ENCODE measurements around the gene ZNF24.
A peak's percentile ranks its signal among the peaks of the same experiment; 100 is the strongest.

ZNF24 gene

DNA sequence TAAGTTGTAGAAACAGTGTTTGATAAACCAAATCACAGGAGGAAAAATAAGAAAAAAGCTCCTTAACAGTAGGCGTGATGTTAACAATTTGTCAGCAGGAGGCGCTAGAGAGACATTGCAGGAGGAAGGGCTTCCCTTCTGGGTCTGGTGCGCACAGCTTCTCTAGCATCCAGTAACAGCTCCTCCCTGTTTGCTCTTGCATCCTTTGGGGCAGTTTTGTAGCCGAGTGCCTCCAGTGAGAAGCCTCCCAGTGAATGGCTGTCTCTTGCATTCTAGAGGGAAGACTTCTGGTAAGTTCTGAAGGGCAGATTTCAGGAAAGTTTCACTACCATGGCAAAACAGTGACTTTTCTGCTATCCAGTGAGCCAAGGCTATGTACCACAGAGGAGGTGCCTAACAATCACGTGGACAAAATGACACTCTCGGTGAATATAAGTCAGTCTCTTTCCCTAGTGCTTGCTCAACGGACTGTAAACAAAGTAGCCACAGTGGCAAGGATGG is 42.4 kb upstream of the ZNF24 start:
- no peak overlapping the region for H3K4me3 ChIP-seq (ENCODE audit: low read length)

DNA sequence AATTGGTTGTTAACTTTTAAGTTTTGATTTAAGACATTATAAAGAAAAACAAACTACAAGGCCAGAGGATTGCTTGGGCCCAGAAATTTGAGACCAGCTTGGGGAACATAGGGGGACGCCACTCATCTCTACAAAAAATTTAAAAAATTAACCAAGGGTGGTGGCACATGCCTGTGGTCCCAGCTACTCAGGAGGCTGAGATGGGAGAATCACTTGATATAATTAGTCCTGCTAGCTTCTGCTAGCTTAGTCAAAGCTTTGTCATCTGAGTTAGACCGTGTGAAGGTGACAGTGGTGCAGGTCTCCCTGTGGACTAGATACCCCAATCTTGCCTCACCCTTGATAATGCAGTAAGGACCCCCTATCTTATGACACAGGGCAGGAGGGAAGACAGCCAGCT is 38.9 kb upstream of the ZNF24 start:
- no peak for TF ChIP-seq CTCF (conservative IDR thresholded peaks at IDR 0.05; ENCODE audit: low read length)
- no peak overlapping the region for H3K4me3 ChIP-seq (ENCODE audit: low read length)
- DNase-seq (ENCODE audit: low read depth): no peak

More for the DNA sequence above, 42.4 kb upstream of the ZNF24 start:
- DNase-seq (ENCODE audit: low read depth): peak; percentile 82
- peak; percentile 91 for TF ChIP-seq CTCF (conservative IDR thresholded peaks at IDR 0.05; ENCODE audit: low read length)

GRCh38 chr18:35379421-35379820 is 35.2 kb upstream of the ZNF24 start:
- DNase-seq (ENCODE audit: low read depth): no peak
- H3K4me3 ChIP-seq (ENCODE audit: low read length): no peak overlapping the region
- TF ChIP-seq CTCF (conservative IDR thresholded peaks at IDR 0.05; ENCODE audit: low read length): no peak

GRCh38 chr18:35378574-35378896 is 34.3 kb upstream of the ZNF24 start:
- no peak for TF ChIP-seq CTCF (conservative IDR thresholded peaks at IDR 0.05; ENCODE audit: low read length)
- no peak overlapping the region for H3K4me3 ChIP-seq (ENCODE audit: low read length)
- no peak for DNase-seq (ENCODE audit: low read depth)

GRCh38 chr18:35377875-35378573 is 33.8 kb upstream of the ZNF24 start:
- no peak overlapping the region for H3K4me3 ChIP-seq (ENCODE audit: low read length)
- peak; percentile 27 for TF ChIP-seq CTCF (conservative IDR thresholded peaks at IDR 0.05; ENCODE audit: low read length)
- peak; percentile 67 for DNase-seq (ENCODE audit: low read depth)

DNA sequence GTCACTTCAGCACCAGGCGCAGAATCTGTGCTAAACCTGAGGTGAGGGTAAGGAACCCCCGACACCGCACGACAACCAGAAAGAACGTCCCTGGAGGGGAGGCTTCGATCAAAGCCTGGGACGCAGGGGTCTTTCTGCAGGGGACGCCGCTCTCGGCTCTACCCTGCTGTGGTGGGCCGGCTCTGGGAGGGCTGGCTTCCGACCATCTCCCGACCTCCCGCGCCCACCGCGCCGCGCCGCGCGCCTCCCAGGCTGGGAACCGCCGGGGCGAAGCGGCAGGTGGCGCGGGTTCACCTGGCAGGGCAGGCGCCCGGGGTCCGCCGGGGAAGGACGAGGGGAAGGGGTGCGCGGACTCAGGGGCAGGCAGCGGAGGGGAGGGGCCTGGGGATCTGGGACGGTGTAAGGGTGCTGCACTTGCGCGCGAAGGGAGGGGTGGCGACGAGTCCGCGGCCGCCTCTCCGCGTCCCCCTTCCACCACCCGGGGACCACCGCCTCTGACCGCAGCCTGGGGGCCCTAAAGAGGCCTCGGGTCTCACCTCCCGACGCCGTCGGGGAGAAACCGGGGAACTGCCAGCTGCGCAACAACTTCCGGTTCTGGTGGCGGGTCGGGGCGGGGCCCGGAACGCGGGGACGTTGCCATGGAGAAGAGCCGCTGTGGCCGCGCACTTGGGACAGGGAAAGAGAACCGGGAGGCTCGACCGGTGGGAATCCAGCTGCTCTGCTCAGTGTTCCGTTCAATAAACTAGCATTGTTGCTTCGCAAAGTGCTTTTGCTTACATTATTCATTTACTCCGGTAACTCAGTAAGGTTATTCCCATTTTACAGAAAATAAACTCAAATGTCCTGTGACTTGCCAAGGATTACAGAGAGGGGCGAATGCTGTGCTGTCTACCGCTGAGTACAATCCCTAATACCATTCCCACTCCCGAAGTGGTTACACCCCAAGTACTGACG is 32.8 kb upstream of the ZNF24 start, which contains the start of gene ZNF396:
Gene ZNF396 (minus strand): TSS at position 596 of the 954 bp plus-strand sequence. CDS start 3,045 bp downstream, outside the sequence.
- DNase-seq (ENCODE audit: low read depth): peak; percentile 62
- peak within 1 kb of the TSS; percentile 70 for H3K4me3 ChIP-seq (ENCODE audit: low read length)
- TF ChIP-seq CTCF (conservative IDR thresholded peaks at IDR 0.05; ENCODE audit: low read length): no peak

Data from AG10803 (cell line).